Activated CD4-positive, alpha-beta memory T cell treated with anti-CD3 and anti-CD28 coated beads, Interleukin-2, amount 10 ng/mL, durations not matched to agents 7 days and 5 days (primary cell): ENCODE results near the gene DPH2. TPM values are rescaled to one million over a fixed set of nuclear protein-coding genes. Genes with fewer than 3 reads are reported as not detected.

Source experiments
- CTCF ChIA-PET: fragments of 350-600 bp; sonication (Branson Sonifier 250); formaldehyde crosslinking; loops from one replicate; lab custom pipeline; 2021; ENCODE audit warnings: antibody characterized with exemption, inconsistent platforms; lab: Charles Lee
- POLR2A ChIA-PET: fragments of 350-600 bp; sonication (Branson Sonifier 250); formaldehyde crosslinking; loops from one replicate; lab custom pipeline; 2021; ENCODE audit warnings: antibody characterized with exemption; lab: Charles Lee
- DNase-seq: peaks from one replicate; pipeline ENCODE4 v3.0.0-alpha.2; 2020
- H3K27ac Mint-ChIP-seq: one replicate; pipeline ENCODE4 v1.8.0; 2021; ENCODE audit warnings: mild to moderate bottlenecking, mixed read lengths
- H3K27me3 Mint-ChIP-seq: one replicate; pipeline ENCODE4 v1.8.0; 2021; ENCODE audit warnings: mixed read lengths
- H3K36me3 Mint-ChIP-seq: one replicate; pipeline ENCODE4 v1.8.0; 2021; ENCODE audit warnings: low read depth, mixed read lengths
- H3K4me1 Mint-ChIP-seq: one replicate; pipeline ENCODE4 v1.8.0; 2021; ENCODE audit warnings: mixed read lengths
- H3K4me3 Mint-ChIP-seq: one replicate; pipeline ENCODE4 v1.8.0; 2021; ENCODE audit warnings: mild to moderate bottlenecking, mixed read lengths
- H3K9me3 Mint-ChIP-seq: one replicate; pipeline ENCODE4 v1.8.0; 2021; ENCODE audit warnings: mixed read lengths
- total RNA-seq, 2 experiments: library from RNA; stranded (reverse); gene quantifications; one replicate each; pipeline ENCODE4 v1.2.3, GENCODE V29; 2021

Gene DPH2
- total RNA-seq, 2 experiments from 2014 or later: 18.0 to 19.2 TPM

DNA sequence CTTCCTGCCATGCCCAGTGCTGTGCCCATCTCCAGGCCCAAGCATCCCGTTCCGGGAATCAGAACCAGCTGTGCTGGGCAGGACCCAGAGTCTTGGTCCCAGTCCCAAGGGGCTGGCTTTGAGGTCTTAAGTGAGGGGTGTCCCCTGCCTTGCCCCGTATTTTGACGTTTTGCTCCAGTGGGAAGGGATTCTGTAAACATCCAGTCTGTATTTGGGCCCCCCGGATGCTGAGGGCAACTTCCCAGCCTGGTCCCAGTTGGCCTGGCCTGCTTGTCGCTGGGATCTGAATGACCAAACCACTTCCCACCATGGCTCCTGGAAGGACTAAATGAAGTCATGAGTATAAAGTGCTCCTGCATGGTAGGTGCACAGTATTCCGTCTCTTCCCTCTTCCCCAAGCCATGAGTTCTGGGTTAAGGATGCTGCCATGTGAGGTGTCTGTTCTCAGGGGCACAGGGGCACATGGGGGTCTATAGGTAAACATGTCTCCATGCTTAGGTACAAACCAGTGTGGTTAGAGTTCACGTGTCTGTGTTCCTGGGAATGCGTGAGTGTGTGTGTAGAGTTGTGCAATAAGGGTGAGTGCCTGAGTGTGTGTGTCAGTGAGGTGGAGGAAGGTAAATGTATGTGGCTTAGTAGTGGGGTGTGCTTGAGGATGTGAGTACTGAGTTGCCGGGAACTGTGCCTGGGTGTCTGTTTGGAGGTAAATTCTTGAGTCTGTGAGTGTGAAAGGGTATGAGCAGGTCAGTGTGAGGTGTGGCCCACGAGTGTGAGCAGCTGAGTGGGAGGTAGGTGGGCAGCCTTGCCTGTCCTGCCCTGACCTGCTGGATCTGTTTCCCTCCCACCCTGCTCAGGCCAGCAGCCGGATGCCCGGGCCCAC is 10.7 kb downstream of the DPH2 start:
- ChIA-PET CTCF (interaction anchor here (0.9 kb wide), 1 partner anchor 24 kb away, joined by 4 read pairs; no protein-coding TSS in a partner anchor), POLR2A (interaction anchor here (1.3 kb wide), 1 partner anchor 11 kb away, joined by 4 read pairs; the partner anchor contains the start of gene DPH2)
- H3K27me3 Mint-ChIP-seq: no peaks in the 10 kb centered on the region
- peak overlapping the region; percentile 79 for H3K4me3 Mint-ChIP-seq
- no peaks in the 10 kb centered on the region for H3K9me3 Mint-ChIP-seq
- H3K36me3 Mint-ChIP-seq: peaks cover 25% of the 10 kb centered on the region
- peaks cover 45% of the 10 kb centered on the region for H3K4me1 Mint-ChIP-seq
- H3K27ac Mint-ChIP-seq: peak overlapping the region; percentile 44
- DNase-seq: no peak

DNA sequence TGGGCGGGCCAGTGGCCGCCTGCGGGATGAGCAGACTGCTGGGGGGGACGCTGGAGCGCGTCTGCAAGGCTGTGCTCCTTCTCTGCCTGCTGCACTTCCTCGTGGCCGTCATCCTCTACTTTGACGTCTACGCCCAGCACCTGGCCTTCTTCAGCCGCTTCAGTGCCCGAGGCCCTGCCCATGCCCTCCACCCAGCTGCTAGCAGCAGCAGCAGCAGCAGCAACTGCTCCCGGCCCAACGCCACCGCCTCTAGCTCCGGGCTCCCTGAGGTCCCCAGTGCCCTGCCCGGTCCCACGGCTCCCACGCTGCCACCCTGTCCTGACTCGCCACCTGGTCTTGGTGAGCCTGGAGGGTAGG is 11.3 kb downstream of the DPH2 start:
- peaks cover 21% of the 10 kb centered on the region for H3K36me3 Mint-ChIP-seq
- no peaks in the 10 kb centered on the region for H3K27me3 Mint-ChIP-seq
- H3K4me3 Mint-ChIP-seq: peak overlapping the region; percentile 12
- H3K9me3 Mint-ChIP-seq: no peaks in the 10 kb centered on the region
- CTCF ChIA-PET: no interaction called here
- no peak for DNase-seq
- POLR2A ChIA-PET: no interaction called here
- H3K4me1 Mint-ChIP-seq: peaks cover 41% of the 10 kb centered on the region
- H3K27ac Mint-ChIP-seq: no peak overlapping the region

DNA sequence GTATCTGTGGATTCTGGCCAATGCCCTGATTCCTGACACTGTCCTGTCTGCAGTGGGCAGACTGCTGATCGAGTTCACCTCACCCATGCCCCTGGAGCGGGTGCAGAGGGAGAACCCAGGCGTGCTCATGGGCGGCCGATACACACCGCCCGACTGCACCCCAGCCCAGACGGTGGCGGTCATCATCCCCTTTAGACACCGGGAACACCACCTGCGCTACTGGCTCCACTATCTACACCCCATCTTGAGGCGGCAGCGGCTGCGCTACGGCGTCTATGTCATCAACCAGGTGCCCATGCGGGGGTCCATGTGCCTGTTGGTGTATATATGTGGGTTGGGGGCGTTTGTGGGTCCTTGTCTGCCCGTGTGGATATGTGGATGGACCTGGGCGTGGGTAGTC is 11.8 kb downstream of the DPH2 start:
- Mint-ChIP-seq H3K4me1 (peaks cover 36% of the 10 kb centered on the region), H3K27ac (no peak overlapping the region), H3K27me3 (no peaks in the 10 kb centered on the region), H3K4me3 (no peak overlapping the region), H3K9me3 (no peaks in the 10 kb centered on the region), H3K36me3 (peaks cover 16% of the 10 kb centered on the region)
- ChIA-PET CTCF (no interaction called here), POLR2A (no interaction called here)
- no peak for DNase-seq

GRCh38 chr1:43982241-43982640 is 12.4 kb downstream of the DPH2 start:
- peaks cover 10% of the 10 kb centered on the region for H3K36me3 Mint-ChIP-seq
- no peak for DNase-seq
- no peaks in the 10 kb centered on the region for H3K27me3 Mint-ChIP-seq
- H3K9me3 Mint-ChIP-seq: no peaks in the 10 kb centered on the region
- ChIA-PET CTCF (no interaction called here), POLR2A (no interaction called here)
- no peak overlapping the region for H3K27ac Mint-ChIP-seq
- H3K4me3 Mint-ChIP-seq: no peak overlapping the region
- peaks cover 30% of the 10 kb centered on the region for H3K4me1 Mint-ChIP-seq

GRCh38 chr1:43982808-43983207 is 13.0 kb downstream of the DPH2 start:
- H3K27me3 Mint-ChIP-seq: no peaks in the 10 kb centered on the region
- ChIA-PET POLR2A (no interaction called here), CTCF (no interaction called here)
- no peak overlapping the region for H3K4me3 Mint-ChIP-seq
- peaks cover 4% of the 10 kb centered on the region for H3K36me3 Mint-ChIP-seq
- H3K27ac Mint-ChIP-seq: no peak overlapping the region
- DNase-seq: no peak
- H3K9me3 Mint-ChIP-seq: no peaks in the 10 kb centered on the region
- H3K4me1 Mint-ChIP-seq: peaks cover 24% of the 10 kb centered on the region

DNA sequence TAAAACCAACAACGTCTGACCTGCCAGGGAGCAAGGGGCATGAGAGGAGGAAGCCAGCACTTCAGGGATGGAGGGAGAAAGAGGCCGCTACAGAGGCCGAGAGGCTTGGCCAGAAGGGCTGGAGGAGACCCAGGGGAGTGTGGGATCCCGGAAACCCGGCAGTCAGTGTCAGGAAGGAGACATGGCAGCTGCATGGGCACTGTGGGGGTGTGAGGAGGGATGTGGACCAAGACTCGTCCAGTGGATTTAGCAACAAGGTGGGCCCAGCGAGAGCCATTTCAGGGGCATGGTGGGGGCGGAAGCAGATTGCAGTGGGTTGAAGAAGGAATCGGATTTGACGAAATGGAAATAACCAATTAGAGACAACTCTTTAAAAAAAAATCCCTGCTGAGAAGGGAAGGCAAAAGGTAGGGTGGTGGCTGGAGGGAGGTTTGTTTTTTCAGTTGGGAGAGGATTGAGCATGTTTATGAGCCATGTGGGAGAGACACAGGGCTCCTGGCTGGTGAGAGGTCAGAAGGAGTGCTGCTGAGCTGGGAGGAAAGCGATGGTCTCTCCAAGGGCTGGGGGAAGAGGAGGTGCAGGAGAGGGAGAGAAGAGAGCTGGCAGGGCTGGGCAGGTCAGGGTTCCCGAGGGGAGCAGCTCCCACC is 13.6 kb downstream of the DPH2 start:
- no peak for DNase-seq
- ChIA-PET CTCF (no interaction called here), POLR2A (no interaction called here)
- H3K27ac Mint-ChIP-seq: no peak overlapping the region
- H3K36me3 Mint-ChIP-seq: no peaks in the 10 kb centered on the region
- no peaks in the 10 kb centered on the region for H3K27me3 Mint-ChIP-seq
- H3K4me3 Mint-ChIP-seq: no peak overlapping the region
- peaks cover 19% of the 10 kb centered on the region for H3K4me1 Mint-ChIP-seq
- H3K9me3 Mint-ChIP-seq: no peaks in the 10 kb centered on the region

- CTCF ChIA-PET: no interaction called here
- POLR2A ChIA-PET: no interaction called here
Measured at GRCh38 chr1:43984855-43985254, 15.0 kb downstream of the DPH2 start.

DNA sequence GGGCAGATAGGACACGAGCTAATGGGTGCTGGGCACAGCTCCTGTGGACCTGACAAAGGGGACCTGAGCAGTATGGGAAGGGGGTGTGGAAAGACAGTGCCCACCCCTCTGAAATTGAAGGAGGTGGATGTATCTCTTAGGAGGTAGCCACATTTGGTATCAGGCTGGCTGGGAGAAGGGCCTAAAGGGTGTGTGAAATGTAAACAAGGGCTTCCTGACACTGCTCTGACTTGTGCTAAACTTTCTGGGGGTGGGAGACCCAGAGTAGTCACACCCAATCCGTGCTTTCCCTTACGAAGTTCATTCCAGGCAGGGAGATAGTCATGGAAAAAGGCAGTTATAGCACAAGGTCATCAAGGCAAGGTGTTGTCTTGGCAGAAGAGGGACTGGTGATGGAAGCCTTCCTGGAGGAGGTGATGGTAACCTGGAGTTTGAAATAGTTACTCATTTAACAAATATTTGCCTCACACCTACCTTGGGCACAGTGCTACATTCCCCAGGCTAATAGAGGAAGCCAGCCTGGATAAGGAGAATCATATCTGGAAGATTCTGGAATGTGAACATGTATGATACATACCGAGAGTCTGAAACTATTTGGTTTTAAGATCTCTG is 16.3 kb downstream of the DPH2 start:
- H3K27me3 Mint-ChIP-seq: no peaks in the 10 kb centered on the region
- H3K9me3 Mint-ChIP-seq: no peaks in the 10 kb centered on the region
- CTCF ChIA-PET: no interaction called here
- POLR2A ChIA-PET: interaction anchor here (2.5 kb wide), 1 partner anchor 10 kb away, joined by 9 read pairs; the partner anchor contains the start of gene ATP6V0B
- H3K27ac Mint-ChIP-seq: no peak overlapping the region
- peaks cover 6% of the 10 kb centered on the region for H3K4me1 Mint-ChIP-seq
- no peak for DNase-seq
- no peaks in the 10 kb centered on the region for H3K36me3 Mint-ChIP-seq
- no peak overlapping the region for H3K4me3 Mint-ChIP-seq

More at GRCh38 chr1:43984855-43985254, 15.0 kb downstream of the DPH2 start:
- no peak for DNase-seq
- no peaks in the 10 kb centered on the region for H3K36me3 Mint-ChIP-seq
- H3K9me3 Mint-ChIP-seq: no peaks in the 10 kb centered on the region
- no peak overlapping the region for H3K27ac Mint-ChIP-seq
- H3K4me3 Mint-ChIP-seq: no peak overlapping the region
- H3K27me3 Mint-ChIP-seq: no peaks in the 10 kb centered on the region
- H3K4me1 Mint-ChIP-seq: peaks cover 13% of the 10 kb centered on the region

- Mint-ChIP-seq H3K27me3 (no peaks in the 10 kb centered on the region), H3K4me1 (peaks cover 12% of the 10 kb centered on the region), H3K4me3 (no peak overlapping the region), H3K9me3 (no peaks in the 10 kb centered on the region), H3K27ac (no peak overlapping the region), H3K36me3 (no peaks in the 10 kb centered on the region)
- POLR2A ChIA-PET: interaction anchor here (2.5 kb wide), 1 partner anchor 11 kb away, joined by 9 read pairs; the partner anchor contains the start of gene ATP6V0B
- CTCF ChIA-PET: no interaction called here
- no peak for DNase-seq
Measured at GRCh38 chr1:43986712-43987111, 16.9 kb downstream of the DPH2 start.

DNA sequence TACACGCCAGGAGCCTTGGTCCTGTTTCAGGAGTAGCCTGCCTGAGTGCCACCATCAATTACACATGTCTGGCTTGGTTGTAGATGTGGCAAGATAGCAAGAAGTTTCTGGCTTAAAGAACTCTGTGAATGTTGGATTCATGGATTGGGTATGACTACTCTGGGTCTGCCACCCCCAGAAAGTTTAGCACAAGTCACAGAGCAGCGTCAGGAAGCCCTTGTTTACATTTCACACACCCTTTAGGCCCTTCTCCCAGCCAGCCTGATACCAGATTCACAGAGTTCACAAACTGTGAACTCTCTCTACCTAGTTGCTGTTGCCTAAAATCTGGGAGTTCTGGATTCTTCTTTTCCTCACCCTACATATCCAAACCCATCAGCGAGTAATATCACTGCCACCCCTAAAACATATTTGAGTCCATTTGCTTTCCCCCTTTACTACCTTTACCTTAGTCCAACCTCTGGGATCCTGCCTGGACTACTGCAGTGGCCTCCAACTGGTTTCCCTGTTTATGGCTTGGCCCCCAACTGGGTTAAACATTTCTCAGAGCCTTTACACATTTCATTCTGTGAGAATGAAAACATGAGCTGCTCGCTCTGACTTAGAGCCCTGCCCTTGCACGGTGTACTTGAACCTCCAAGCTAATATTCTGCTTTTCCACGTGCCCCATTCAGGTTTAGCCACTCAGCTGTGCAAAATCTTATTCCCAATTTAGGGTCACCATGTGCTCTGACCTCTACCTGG is 17.5 kb downstream of the DPH2 start:
- Mint-ChIP-seq H3K4me1 (peaks cover 17% of the 10 kb centered on the region), H3K36me3 (no peaks in the 10 kb centered on the region), H3K27ac (no peak overlapping the region), H3K9me3 (no peaks in the 10 kb centered on the region), H3K4me3 (no peak overlapping the region), H3K27me3 (no peaks in the 10 kb centered on the region)
- DNase-seq: no peak
- ChIA-PET POLR2A (interaction anchor here (2.5 kb wide), 1 partner anchor 12 kb away, joined by 9 read pairs; the partner anchor contains the start of gene ATP6V0B), CTCF (no interaction called here)

GRCh38 chr1:43990271-43991199 is 20.7 kb downstream of the DPH2 start:
- Mint-ChIP-seq H3K4me1 (peaks cover 24% of the 10 kb centered on the region), H3K4me3 (peak overlapping the region; percentile 90), H3K9me3 (no peaks in the 10 kb centered on the region), H3K36me3 (no peaks in the 10 kb centered on the region), H3K27me3 (no peaks in the 10 kb centered on the region), H3K27ac (no peak overlapping the region)
- ChIA-PET POLR2A (interaction anchor here (0.7 to 3.5 kb wide), 3 partner anchors 15 to 44 kb away, joined by 3 to 19 read pairs (median 3); partner anchors contain the start of genes ATP6V0B and IPO13), CTCF (interaction anchor here (0.8 to 1.8 kb wide), 2 partner anchors 15 to 16 kb away, joined by 3 to 8 read pairs; partner anchors contain the start of gene ATP6V0B)
- DNase-seq: no peak

DNA sequence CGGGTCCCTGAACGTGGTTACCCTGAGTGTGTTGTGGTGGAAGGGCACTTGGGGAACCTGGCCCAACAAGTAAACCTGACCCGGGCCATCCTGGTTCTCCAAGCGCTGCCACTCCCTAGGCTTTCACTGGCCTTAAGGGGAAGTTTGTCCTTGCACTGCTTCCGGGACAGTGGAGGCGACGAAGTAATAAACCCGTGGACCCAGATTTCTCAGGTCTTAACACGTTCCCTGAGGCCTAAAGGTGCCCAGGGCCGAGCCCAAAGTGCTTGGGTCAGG is 21.3 kb downstream of the DPH2 start:
- no peaks in the 10 kb centered on the region for H3K36me3 Mint-ChIP-seq
- POLR2A ChIA-PET: interaction anchor here (1.0 to 3.5 kb wide), 2 partner anchors 16 to 44 kb away, joined by 3 to 19 read pairs; partner anchors contain the start of genes ATP6V0B and IPO13
- no peak overlapping the region for H3K27ac Mint-ChIP-seq
- H3K4me1 Mint-ChIP-seq: peaks cover 24% of the 10 kb centered on the region
- H3K9me3 Mint-ChIP-seq: no peaks in the 10 kb centered on the region
- peak overlapping the region; percentile 90 for H3K4me3 Mint-ChIP-seq
- DNase-seq: no peak
- H3K27me3 Mint-ChIP-seq: no peaks in the 10 kb centered on the region
- CTCF ChIA-PET: no interaction called here
